ENCODE data around the gene FCRL4.

The FCRL4 gene

DNA sequence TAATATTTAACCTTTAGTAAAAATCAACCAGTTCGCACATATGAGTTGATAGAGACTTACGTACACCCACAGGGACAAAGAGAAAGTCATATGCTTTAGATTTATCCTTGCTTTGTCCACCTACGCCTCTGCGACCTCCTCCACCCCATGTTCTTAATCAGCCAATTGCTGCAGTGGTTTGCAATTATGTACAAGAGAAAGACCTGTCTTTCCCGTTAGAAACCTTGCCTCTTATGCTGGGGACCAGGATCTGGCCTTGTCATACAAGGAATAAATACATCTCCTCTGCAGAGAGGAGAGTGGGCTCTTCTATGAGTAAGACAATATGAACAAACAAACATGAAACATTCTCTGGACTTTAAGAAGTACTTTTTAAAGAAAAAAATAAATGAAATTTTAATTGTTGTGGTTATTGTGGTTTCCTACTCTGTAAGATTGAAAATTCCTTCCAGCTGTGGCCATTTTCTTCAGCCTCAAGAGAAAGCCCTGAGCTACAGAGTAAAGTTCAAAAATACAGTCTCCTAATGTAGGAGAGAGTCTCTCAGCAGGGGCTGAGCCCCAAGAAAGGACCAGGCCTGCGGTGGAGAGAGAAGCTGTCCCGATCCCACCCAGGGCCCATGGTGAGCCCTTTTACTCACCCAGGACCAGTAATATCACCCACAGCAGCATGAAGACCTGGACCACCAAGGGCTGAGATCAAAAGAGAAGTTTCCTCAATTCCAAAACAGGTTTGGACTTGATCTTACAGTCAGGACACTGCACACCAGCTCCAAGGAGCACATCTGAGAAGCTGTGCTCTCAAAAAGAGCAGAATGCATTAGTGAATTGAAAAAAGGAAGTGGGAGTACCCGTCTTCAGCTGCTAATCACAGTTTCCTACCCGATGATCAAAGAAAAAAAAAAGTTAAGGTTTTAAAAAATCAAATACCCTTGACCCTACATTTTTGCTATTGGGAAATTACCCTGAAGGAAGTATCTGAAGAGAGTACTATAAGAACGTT, 45.9 kb downstream of the FCRL4 start, which contains the start of gene FCRL5:
Gene FCRL5, minus strand, starts transcription at position 822 of the 1,000 bp plus-strand sequence. Its CDS starts 153 bp downstream, at position 669.
- TF ChIP-seq, protein P1, sequence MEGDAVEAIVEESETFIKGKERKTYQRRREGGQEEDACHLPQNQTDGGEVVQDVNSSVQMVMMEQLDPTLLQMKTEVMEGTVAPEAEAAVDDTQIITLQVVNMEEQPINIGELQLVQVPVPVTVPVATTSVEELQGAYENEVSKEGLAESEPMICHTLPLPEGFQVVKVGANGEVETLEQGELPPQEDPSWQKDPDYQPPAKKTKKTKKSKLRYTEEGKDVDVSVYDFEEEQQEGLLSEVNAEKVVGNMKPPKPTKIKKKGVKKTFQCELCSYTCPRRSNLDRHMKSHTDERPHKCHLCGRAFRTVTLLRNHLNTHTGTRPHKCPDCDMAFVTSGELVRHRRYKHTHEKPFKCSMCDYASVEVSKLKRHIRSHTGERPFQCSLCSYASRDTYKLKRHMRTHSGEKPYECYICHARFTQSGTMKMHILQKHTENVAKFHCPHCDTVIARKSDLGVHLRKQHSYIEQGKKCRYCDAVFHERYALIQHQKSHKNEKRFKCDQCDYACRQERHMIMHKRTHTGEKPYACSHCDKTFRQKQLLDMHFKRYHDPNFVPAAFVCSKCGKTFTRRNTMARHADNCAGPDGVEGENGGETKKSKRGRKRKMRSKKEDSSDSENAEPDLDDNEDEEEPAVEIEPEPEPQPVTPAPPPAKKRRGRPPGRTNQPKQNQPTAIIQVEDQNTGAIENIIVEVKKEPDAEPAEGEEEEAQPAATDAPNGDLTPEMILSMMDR (IDR thresholded peaks at IDR 0.05), result no peak

DNA sequence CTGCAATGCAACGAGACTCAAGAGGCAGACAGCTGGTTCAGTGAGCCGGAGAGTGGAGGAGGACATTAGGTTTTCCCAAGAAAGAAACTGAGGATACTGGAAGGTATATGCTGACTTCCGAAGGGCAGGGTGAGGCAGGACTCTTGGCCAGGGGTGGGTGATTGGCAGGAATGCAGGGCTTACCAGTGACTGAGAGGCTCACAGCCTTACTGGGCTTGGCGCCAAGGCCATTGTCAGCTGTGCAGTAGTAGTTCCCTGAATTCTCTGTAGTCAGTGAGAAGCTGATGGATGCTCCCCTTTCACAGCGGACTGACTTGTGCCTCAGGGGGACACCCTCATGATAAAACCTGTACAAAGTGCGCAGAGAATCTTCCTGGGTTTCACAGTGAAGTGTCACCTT, 55.2 kb downstream of the FCRL4 start:
- TF ChIP-seq, protein P1 (IDR thresholded peaks at IDR 0.05), result no peak

DNA sequence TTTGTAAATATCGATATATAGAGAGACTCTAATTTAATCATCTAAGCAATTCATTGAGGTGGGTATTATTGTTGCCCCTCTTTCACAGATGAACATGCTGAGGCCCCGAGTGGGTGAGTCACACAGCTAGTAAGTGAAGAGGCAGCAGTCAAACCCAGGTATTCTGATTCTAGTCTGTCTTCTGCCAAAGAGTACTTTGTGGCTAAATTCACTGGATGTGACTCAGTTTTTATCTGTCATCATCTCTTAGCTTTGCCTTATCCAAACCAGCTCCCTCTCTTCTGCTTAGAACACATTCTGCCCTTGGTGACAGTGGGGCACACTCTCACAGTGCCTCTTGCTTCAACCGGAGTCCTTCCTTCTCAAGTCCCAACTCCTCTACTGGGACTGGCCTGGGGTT, 57.0 kb downstream of the FCRL4 start:
- TF ChIP-seq, protein P1 (IDR thresholded peaks at IDR 0.05), result no peak

DNA sequence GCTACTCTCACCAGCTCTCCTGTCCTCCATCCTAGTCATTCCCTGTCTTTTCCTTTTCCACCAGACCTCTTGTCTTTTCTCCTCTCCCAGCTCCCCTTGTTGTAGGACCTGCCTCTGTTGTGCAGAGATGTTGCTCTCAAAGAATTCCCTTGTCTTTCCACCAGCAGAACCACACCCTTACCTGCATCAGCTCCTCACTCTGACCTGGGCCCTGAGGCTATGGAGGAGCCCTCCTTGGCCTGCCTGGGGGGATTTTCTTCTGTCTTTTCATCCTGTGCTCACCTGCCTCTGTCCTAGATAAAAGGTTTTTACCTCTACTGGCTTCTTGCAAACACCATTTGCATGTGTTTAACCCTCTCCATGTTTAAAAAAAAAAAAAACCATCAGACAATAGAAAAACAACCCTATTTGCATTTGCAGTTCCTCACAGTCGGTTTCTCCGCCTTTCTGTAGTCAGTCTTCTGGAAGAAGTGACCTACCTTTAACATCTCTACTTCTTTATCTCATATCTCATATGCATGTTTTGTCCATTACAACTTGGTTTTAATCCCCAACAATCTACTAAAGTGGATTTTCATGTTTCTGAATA, 57.6 kb downstream of the FCRL4 start:
- TF ChIP-seq, protein P1 (IDR thresholded peaks at IDR 0.05), result no peak

DNA sequence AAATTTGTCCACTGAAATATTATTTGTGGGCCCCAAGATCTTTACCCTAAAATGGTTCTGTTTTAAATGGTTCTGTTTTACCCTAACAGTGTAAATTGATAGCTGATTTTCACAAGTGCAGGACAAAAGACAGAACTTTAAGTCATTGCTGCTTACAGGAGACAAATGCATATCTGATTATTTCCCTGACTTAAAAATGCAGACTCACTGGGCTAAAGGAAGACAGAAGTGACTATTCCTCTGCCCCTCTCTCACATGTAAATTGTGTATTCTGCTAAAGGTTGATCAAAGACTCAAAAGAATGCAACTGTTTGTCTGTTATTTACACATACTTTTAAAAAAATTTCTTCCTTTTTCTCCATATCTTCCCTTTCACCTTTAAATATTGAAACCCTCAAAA, 58.3 kb downstream of the FCRL4 start:
- TF ChIP-seq, protein P1 (IDR thresholded peaks at IDR 0.05), result no peak

DNA sequence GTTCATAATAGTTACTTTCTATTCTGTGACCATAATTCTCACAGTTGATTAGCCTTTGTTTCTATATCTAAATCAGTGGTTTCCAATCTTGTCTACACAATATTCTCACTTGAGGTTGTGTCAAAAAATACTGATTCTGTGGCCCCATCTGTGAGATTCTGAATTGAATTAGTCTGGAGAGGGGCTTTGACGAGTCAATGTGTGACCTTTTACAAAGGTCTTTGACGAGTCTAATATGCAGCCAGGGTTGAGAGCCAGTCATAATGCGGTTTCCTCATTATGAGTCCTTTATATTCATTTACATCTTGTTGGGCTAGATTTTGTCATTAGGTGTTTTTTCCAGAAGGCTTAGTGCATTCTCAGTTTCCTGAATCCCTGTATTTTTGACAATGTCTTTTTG, 65.3 kb downstream of the FCRL4 start:
- TF ChIP-seq, protein P1 (IDR thresholded peaks at IDR 0.05), result no peak

DNA sequence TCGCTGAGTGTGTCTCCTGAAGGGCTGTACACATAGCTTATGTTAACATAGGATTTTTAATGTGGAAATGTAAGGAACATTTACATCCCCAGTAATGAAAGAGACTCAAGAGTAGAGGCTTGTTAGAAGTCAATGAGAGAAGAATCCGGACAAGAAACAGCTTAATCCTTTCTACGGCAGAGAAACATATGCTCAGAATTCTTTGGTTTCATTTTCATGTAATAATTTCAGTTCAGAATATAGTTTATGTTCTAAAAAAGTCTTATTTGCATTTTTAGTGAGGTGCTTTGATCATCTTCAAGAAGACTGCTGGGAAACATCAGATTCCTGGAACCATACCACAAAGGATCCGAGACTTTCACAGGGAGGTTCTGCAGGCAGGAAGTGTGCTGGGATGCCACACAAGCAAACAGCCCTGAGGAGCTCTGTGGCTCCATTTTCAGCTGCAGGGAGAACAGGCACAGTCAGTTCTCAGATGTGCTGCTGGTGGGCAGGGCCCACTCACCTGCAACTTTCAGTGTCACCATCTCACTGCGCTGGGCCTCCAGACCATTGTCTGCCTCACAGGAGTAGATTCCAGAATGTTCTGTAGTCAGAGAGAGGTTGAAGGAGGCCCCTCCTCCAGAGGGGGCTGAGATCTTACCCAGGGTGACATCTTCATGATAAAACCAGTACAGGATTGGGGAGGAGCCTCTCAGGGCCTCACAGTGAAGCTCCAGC, 74.0 kb downstream of the FCRL4 start:
- TF ChIP-seq, protein P1 (IDR thresholded peaks at IDR 0.05), result no peak

All from LNCAP (cell line).